ENCODE data around the gene PTPN3.

DNA sequence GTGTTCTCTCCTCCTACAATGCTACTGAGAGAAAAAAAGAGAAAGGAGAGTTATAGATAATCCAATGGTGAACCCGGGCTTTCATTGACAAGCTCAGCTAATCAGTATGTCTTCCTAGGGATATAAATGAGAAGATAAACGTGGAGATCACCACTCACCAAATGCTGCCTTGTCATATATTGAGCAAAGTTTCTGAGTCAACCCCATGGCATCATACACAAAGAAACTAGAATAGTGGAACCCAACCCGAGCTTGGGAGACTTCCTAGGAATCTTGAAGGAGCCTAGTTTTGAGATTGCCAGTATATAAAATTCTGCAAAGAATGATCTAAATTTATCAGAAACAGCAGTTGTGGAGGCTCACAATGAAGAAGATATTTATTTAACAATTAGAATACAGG is 47.8 kb downstream of the PTPN3 start:
- TF ChIP-seq, protein P1, sequence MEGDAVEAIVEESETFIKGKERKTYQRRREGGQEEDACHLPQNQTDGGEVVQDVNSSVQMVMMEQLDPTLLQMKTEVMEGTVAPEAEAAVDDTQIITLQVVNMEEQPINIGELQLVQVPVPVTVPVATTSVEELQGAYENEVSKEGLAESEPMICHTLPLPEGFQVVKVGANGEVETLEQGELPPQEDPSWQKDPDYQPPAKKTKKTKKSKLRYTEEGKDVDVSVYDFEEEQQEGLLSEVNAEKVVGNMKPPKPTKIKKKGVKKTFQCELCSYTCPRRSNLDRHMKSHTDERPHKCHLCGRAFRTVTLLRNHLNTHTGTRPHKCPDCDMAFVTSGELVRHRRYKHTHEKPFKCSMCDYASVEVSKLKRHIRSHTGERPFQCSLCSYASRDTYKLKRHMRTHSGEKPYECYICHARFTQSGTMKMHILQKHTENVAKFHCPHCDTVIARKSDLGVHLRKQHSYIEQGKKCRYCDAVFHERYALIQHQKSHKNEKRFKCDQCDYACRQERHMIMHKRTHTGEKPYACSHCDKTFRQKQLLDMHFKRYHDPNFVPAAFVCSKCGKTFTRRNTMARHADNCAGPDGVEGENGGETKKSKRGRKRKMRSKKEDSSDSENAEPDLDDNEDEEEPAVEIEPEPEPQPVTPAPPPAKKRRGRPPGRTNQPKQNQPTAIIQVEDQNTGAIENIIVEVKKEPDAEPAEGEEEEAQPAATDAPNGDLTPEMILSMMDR (IDR thresholded peaks at IDR 0.05) = no peak
- TF ChIP-seq POLR2AphosphoS5 (IDR thresholded peaks at IDR 0.05; ENCODE audit: low read depth, low read length) = no peak
- TF ChIP-seq SIN3A (IDR thresholded peaks at IDR 0.05; ENCODE audit: borderline replicate concordance, insufficient read depth, low read depth, low read length) = no peak
- no peak for TF ChIP-seq TCF7L2 (IDR thresholded peaks at IDR 0.05; ENCODE audit: low read depth, low read length)
